Amniotic epithelial cell (primary cell): Measurements from ENCODE around the gene GLYAT.
"Not testable (repeated sequence)": the region's sequence is repeated elsewhere in the genome, so short reads cannot be mapped to it uniquely, and the experiment has no call there.

Experiments used
- DNase-seq: peaks from one replicate; pipeline ENCODE4 v3.0.0-alpha.2; 2010; ENCODE audit warnings: low read depth

The GLYAT gene

GRCh38 chr11:58677536-58677935 lies 54.2 kb downstream of the GLYAT start:
- not testable (repeated sequence) for DNase-seq

GRCh38 chr11:58676563-58677135 lies 55.1 kb downstream of the GLYAT start:
- DNase-seq, result no peak

- peak; percentile 39 for DNase-seq
These were observed 56.2 kb downstream of the GLYAT start for GRCh38 chr11:58675334-58676155.

- DNase-seq, result no peak
These were observed 57.1 kb downstream of the GLYAT start for GRCh38 chr11:58674609-58675008.

- no peak for DNase-seq
These were observed 59.6 kb downstream of the GLYAT start for GRCh38 chr11:58671983-58672633.

GRCh38 chr11:58659910-58660570 lies 71.7 kb downstream of the GLYAT start:
- no peak for DNase-seq

- no peak for DNase-seq
These were observed 72.3 kb downstream of the GLYAT start for GRCh38 chr11:58659404-58659803.
